ENCODE results near the gene NRROS.

GRCh38 chr3:196638861-196639482, 522 bp upstream of the NRROS start:
- TF ChIP-seq ZNF622 (IDR thresholded peaks at IDR 0.05) (no peak), MYC (IDR thresholded peaks at IDR 0.05; ENCODE audit: insufficient read depth, insufficient read length, insufficient replicate concordance, low read length, severe bottlenecking) (no peak), CTCF (IDR thresholded peaks at IDR 0.05 in 2 of 3, conservative IDR thresholded peaks at IDR 0.05 in 1 of 3; ENCODE audit: control insufficient read depth in 2 of 3, extremely low read depth in 1 of 3, insufficient read depth in 1 of 3, low read depth in 3 of 3, low read length in 3 of 3) (no peak), FOS (IDR thresholded peaks at IDR 0.05; ENCODE audit: borderline replicate concordance, extremely low read depth, insufficient read length) (no peak), NFYB (IDR thresholded peaks at IDR 0.05; ENCODE audit: insufficient read depth, low read depth, low read length) (no peak), SUPT20H (IDR thresholded peaks at IDR 0.05; ENCODE audit: borderline replicate concordance, control insufficient read depth, low read depth, low read length) (no peak), ZBTB4 (CRISPR knock-in tag; IDR thresholded peaks at IDR 0.05) (no peak), FOXK2 (IDR thresholded peaks at IDR 0.05) (no peak), EZH2 (IDR thresholded peaks at IDR 0.05; ENCODE audit: borderline replicate concordance, control insufficient read depth, low read depth, low read length) (no peak), ZNF274 (IDR thresholded peaks at IDR 0.05; ENCODE audit: insufficient read depth, insufficient read length) (no peak), CBX3 (IDR thresholded peaks at IDR 0.05; ENCODE audit: borderline replicate concordance, low read depth) (no peak), SUZ12 (IDR thresholded peaks at IDR 0.05; ENCODE audit: unreplicated experiment) (no peak), ZNF687 (IDR thresholded peaks at IDR 0.05) (0 out of 2 replicates have a peak, but pooled peaks have one; percentile 22), ATF3 (IDR thresholded peaks at IDR 0.05; ENCODE audit: borderline replicate concordance, extremely low read depth, low read depth, low read length) (no peak)

Measured in GM12878 (cell line).